Stimulated activated memory B cell treated with anti-CD40 and anti-IgM and Interleukin-4, amounts not matched to agents 10 μg/mL and 1 μg/mL and 100 μg/mL, for 72 hours (primary cell): Measurements from ENCODE around the gene MAGI2.

Experiments
- ATAC-seq: fragments of 150-1000 bp; cut with Tn5 transposase; 2 replicates; pipeline ENCODE4 v1.10.0; 2021
- H3K27ac Mint-ChIP-seq: one replicate; pipeline ENCODE4 v1.8.0; 2022; ENCODE audit warnings: mild to moderate bottlenecking, mixed read lengths
- H3K27me3 Mint-ChIP-seq: one replicate; pipeline ENCODE4 v1.8.0; 2022; ENCODE audit warnings: mixed read lengths
- H3K36me3 Mint-ChIP-seq: one replicate; pipeline ENCODE4 v1.8.0; 2022; ENCODE audit warnings: mixed read lengths
- H3K4me1 Mint-ChIP-seq: one replicate; pipeline ENCODE4 v1.8.0; 2022; ENCODE audit warnings: mixed read lengths
- H3K4me3 Mint-ChIP-seq: one replicate; pipeline ENCODE4 v1.8.0; 2022; ENCODE audit warnings: mild to moderate bottlenecking, moderate library complexity, mixed read lengths
- H3K9me3 Mint-ChIP-seq: one replicate; pipeline ENCODE4 v1.8.0; 2022; ENCODE audit warnings: mixed read lengths

MAGI2 gene

GRCh38 chr7:78435355-78435754 lies 1018.1 kb downstream of the MAGI2 start:
- Mint-ChIP-seq H3K4me3 (no peak overlapping the region), H3K27ac (no peak overlapping the region), H3K9me3 (no peaks in the 10 kb centered on the region), H3K36me3 (no peaks in the 10 kb centered on the region), H3K27me3 (no peaks in the 10 kb centered on the region), H3K4me1 (no peaks in the 10 kb centered on the region)
- no peak for ATAC-seq

GRCh38 chr7:78434281-78434680 lies 1019.2 kb downstream of the MAGI2 start:
- H3K27me3 Mint-ChIP-seq = no peaks in the 10 kb centered on the region
- no peak overlapping the region for H3K27ac Mint-ChIP-seq
- no peaks in the 10 kb centered on the region for H3K4me1 Mint-ChIP-seq
- H3K4me3 Mint-ChIP-seq = no peak overlapping the region
- H3K36me3 Mint-ChIP-seq = no peaks in the 10 kb centered on the region
- ATAC-seq = no peak
- H3K9me3 Mint-ChIP-seq = no peaks in the 10 kb centered on the region

- H3K4me3 Mint-ChIP-seq = no peak overlapping the region
- no peaks in the 10 kb centered on the region for H3K36me3 Mint-ChIP-seq
- no peaks in the 10 kb centered on the region for H3K9me3 Mint-ChIP-seq
- H3K4me1 Mint-ChIP-seq = no peaks in the 10 kb centered on the region
- ATAC-seq = no peak
- H3K27ac Mint-ChIP-seq = no peak overlapping the region
- no peaks in the 10 kb centered on the region for H3K27me3 Mint-ChIP-seq
Measured at GRCh38 chr7:78433421-78433820, 1020.0 kb downstream of the MAGI2 start.

- Mint-ChIP-seq H3K9me3 (peaks cover 3% of the 10 kb centered on the region), H3K4me1 (peaks cover 6% of the 10 kb centered on the region), H3K27me3 (no peaks in the 10 kb centered on the region), H3K27ac (no peak overlapping the region), H3K36me3 (no peaks in the 10 kb centered on the region), H3K4me3 (no peak overlapping the region)
- ATAC-seq = no peak
Measured at GRCh38 chr7:78429878-78430277, 1023.6 kb downstream of the MAGI2 start.

- H3K4me1 Mint-ChIP-seq = peaks cover 6% of the 10 kb centered on the region
- H3K4me3 Mint-ChIP-seq = no peak overlapping the region
- peaks cover 7% of the 10 kb centered on the region for H3K9me3 Mint-ChIP-seq
- no peaks in the 10 kb centered on the region for H3K36me3 Mint-ChIP-seq
- no peak for ATAC-seq
- no peak overlapping the region for H3K27ac Mint-ChIP-seq
- no peaks in the 10 kb centered on the region for H3K27me3 Mint-ChIP-seq
Measured at GRCh38 chr7:78427209-78427608, 1026.3 kb downstream of the MAGI2 start.

- Mint-ChIP-seq H3K27ac (no peak overlapping the region), H3K4me3 (no peak overlapping the region), H3K4me1 (no peaks in the 10 kb centered on the region), H3K9me3 (peaks cover 9% of the 10 kb centered on the region), H3K36me3 (no peaks in the 10 kb centered on the region), H3K27me3 (no peaks in the 10 kb centered on the region)
- ATAC-seq = no peak
Measured at GRCh38 chr7:78420001-78420400, 1033.5 kb downstream of the MAGI2 start.

- Mint-ChIP-seq H3K27me3 (no peaks in the 10 kb centered on the region), H3K27ac (no peak overlapping the region), H3K36me3 (no peaks in the 10 kb centered on the region), H3K4me1 (no peaks in the 10 kb centered on the region), H3K9me3 (peaks cover 5% of the 10 kb centered on the region), H3K4me3 (no peak overlapping the region)
- ATAC-seq = no peak
Measured at GRCh38 chr7:78417180-78417853, 1036.2 kb downstream of the MAGI2 start.

- no peaks in the 10 kb centered on the region for H3K36me3 Mint-ChIP-seq
- H3K27me3 Mint-ChIP-seq = peaks cover 9% of the 10 kb centered on the region
- no peaks in the 10 kb centered on the region for H3K4me1 Mint-ChIP-seq
- no peak overlapping the region for H3K27ac Mint-ChIP-seq
- no peak overlapping the region for H3K4me3 Mint-ChIP-seq
- ATAC-seq = no peak
- peaks cover 5% of the 10 kb centered on the region for H3K9me3 Mint-ChIP-seq
Measured at GRCh38 chr7:78413568-78413967, 1039.9 kb downstream of the MAGI2 start.

GRCh38 chr7:78412216-78412858 lies 1041.1 kb downstream of the MAGI2 start:
- H3K27ac Mint-ChIP-seq = no peak overlapping the region
- H3K4me3 Mint-ChIP-seq = no peak overlapping the region
- peaks cover 9% of the 10 kb centered on the region for H3K27me3 Mint-ChIP-seq
- H3K36me3 Mint-ChIP-seq = no peaks in the 10 kb centered on the region
- peaks cover 5% of the 10 kb centered on the region for H3K9me3 Mint-ChIP-seq
- no peaks in the 10 kb centered on the region for H3K4me1 Mint-ChIP-seq
- ATAC-seq = no peak

- H3K36me3 Mint-ChIP-seq = no peaks in the 10 kb centered on the region
- H3K27me3 Mint-ChIP-seq = peaks cover 9% of the 10 kb centered on the region
- no peaks in the 10 kb centered on the region for H3K4me1 Mint-ChIP-seq
- H3K9me3 Mint-ChIP-seq = no peaks in the 10 kb centered on the region
- ATAC-seq = no peak
- H3K4me3 Mint-ChIP-seq = no peak overlapping the region
- no peak overlapping the region for H3K27ac Mint-ChIP-seq
Measured at GRCh38 chr7:78407031-78407430, 1046.4 kb downstream of the MAGI2 start.

- Mint-ChIP-seq H3K36me3 (no peaks in the 10 kb centered on the region), H3K27me3 (peaks cover 9% of the 10 kb centered on the region), H3K4me1 (no peaks in the 10 kb centered on the region), H3K4me3 (no peak overlapping the region), H3K27ac (no peak overlapping the region), H3K9me3 (no peaks in the 10 kb centered on the region)
- ATAC-seq = no peak
Measured at GRCh38 chr7:78406531-78406930, 1046.9 kb downstream of the MAGI2 start.

GRCh38 chr7:78402096-78402495 lies 1051.4 kb downstream of the MAGI2 start:
- Mint-ChIP-seq H3K4me1 (no peaks in the 10 kb centered on the region), H3K27me3 (no peaks in the 10 kb centered on the region), H3K27ac (no peak overlapping the region), H3K9me3 (no peaks in the 10 kb centered on the region), H3K36me3 (no peaks in the 10 kb centered on the region), H3K4me3 (no peak overlapping the region)
- ATAC-seq = peak; percentile 27

GRCh38 chr7:78400038-78400437 lies 1053.4 kb downstream of the MAGI2 start:
- Mint-ChIP-seq H3K27me3 (no peaks in the 10 kb centered on the region), H3K27ac (no peak overlapping the region), H3K4me1 (no peaks in the 10 kb centered on the region), H3K36me3 (no peaks in the 10 kb centered on the region), H3K9me3 (no peaks in the 10 kb centered on the region), H3K4me3 (no peak overlapping the region)
- no peak for ATAC-seq

- H3K36me3 Mint-ChIP-seq = no peaks in the 10 kb centered on the region
- ATAC-seq = no peak
- no peaks in the 10 kb centered on the region for H3K4me1 Mint-ChIP-seq
- no peaks in the 10 kb centered on the region for H3K9me3 Mint-ChIP-seq
- H3K4me3 Mint-ChIP-seq = no peak overlapping the region
- no peaks in the 10 kb centered on the region for H3K27me3 Mint-ChIP-seq
- H3K27ac Mint-ChIP-seq = no peak overlapping the region
Measured at GRCh38 chr7:78399033-78399769, 1054.3 kb downstream of the MAGI2 start.

GRCh38 chr7:78398576-78398975 lies 1054.9 kb downstream of the MAGI2 start:
- Mint-ChIP-seq H3K27me3 (no peaks in the 10 kb centered on the region), H3K4me1 (no peaks in the 10 kb centered on the region), H3K9me3 (no peaks in the 10 kb centered on the region), H3K27ac (no peak overlapping the region), H3K4me3 (no peak overlapping the region), H3K36me3 (no peaks in the 10 kb centered on the region)
- no peak for ATAC-seq

GRCh38 chr7:78398081-78398480 lies 1055.4 kb downstream of the MAGI2 start:
- Mint-ChIP-seq H3K9me3 (no peaks in the 10 kb centered on the region), H3K36me3 (no peaks in the 10 kb centered on the region), H3K4me3 (no peak overlapping the region), H3K4me1 (no peaks in the 10 kb centered on the region), H3K27me3 (no peaks in the 10 kb centered on the region), H3K27ac (no peak overlapping the region)
- ATAC-seq = no peak
